GM04503 (cell line): Measurements from ENCODE around the gene ROR2.
"Not testable (repeated sequence)": the region's sequence is repeated elsewhere in the genome, so short reads cannot be mapped to it uniquely, and the experiment has no call there.

Source experiments
- DNase-seq: peaks from one replicate; pipeline ENCODE4 v3.0.0-alpha.2; 2012; ENCODE audit warnings: low read depth

ROR2 gene

DNA sequence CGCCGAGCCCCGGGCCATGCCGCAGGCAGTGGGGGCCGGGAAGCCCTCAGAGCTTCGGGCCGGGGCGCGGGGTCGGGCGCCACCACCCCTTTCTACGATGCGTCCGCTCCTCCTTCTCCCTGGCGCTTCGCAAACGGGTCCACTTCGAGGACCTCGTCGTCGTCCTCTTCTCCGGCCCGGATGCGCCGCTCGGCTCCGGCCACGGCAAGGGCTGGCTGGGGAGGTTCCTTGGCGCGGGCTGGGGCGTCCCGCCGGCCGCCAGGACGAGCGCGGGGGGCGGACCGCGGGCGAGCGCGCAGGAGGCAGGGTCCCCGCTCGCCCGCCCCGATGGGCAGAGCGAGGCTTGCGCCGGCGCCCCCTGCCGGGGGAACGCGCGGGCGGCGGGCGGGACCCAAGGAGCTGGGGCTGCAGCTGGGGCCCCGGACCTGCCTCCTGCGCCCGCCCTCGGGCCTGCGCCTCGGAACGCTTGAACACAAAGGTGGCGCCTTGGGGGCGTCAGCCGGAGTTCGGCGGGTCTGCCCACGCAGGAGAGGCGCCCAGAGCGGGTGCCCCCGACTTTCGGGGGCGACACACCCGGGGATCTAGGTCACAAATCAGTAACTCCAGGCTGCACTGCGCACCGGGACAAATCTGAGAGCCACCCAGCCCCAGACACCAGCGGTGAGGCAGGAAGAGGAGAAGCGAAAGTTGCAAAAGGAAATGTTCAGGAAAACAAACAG, at the start of gene ROR2:
Gene ROR2 (minus strand): TSS at position 283 of the 719 bp plus-strand sequence.
- no peak for DNase-seq

DNA sequence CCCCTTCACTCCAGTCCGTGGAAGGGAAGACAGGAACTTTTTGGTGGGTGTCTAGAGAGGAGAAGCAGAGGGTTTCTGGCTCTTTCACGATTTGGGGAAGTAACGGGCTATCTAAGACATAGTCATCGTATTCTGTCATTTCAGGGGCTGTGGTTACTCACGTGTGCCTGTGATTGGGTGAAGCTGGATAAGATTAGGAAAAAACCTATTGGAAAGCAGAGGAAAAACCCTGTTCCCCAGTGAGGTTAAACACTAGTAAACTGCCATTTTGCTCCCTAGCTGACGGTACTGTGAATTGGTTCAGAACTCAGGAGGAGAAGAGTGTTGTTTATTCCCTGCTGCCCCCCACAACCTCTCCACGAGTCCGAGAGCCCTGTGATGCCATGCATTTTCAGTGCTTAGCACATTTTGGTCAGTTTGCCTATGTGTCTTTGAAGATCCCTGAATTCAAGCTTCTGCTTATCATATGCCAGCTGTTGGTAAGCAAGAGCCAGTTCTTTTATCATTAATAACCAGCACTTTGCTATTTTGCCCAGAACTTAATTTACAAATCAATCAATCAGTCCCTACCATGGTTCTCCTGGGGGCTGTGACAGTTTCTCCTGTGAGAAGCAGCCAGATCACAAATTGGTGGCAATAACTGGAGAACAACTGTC, 45.1 kb upstream of the ROR2 start:
- DNase-seq = no peak

DNA sequence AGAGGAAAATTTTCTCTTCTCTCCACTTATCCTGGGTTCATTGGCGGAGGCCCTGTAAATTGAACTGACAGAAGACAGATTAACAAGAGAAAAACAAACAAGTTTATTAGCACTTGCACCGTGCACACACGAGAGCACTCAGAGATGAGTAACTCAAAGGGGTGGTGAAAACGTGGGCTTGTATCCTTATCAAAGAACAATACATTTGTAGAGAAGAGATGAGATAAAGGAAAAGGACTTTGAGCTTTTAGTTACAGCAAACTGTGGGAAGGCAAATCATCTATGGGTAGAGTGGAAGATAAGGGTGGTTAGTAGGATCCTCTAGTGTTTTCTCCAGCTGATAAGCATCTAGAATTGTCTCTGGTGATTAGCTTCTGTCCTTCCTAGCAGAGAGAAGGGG, 44.4 kb upstream of the ROR2 start:
- DNase-seq = no peak

DNA sequence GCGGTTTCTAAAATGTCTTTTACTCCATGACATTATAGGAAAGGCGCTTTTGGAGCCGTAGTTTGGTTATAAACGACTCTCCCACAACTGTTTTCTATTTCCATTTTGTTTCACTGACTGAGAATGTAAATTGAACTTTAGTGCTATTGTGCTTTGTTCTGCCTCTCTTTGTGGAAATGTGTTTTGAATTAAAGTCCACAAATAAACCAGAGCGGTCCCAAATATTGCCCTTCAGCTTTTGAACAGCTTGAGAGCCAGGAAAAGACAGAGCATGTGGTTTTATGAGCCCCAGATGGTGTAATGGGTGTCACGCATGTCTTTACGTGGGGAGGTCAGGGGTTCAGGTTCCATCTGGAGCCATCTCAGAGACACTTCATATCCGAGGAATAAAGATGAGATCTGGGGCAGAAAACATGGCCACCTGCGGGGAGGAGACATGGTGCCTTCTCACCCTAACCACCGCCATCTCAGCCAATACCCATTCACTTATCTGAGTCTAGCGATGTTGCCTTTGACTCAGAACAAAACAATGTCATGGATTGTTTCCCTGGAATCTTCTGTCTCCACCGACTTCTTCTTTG, 42.5 kb upstream of the ROR2 start:
- peak; percentile 81 for DNase-seq

DNA sequence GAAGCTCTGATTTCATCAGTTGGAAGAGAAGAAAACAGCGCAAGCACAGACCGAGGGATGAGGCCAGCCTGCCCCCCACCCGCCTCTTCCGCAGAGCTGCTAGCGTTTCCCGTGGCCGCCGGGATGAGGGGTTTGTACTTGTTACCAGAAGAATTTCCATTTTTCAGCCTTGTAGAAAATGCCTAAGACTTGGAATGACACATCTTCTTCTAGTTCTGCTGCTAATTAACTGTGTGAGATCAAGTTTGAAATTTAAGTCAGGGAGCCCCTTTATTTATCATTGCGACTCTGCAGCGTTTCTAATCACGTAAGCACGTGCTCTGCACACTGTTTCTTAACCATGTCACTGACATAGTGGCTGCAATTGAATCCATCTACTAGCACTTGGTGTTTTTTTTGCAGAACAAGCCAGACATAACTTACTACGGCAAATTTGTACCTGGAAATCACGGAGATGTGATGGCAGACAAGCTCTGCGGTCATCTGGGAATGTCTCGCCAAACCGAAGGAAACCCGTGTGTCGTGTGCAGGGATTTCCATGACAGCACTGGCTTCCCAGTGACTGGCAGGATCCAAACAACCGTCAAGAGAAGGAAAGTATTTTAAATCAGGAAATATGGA, 41.8 kb upstream of the ROR2 start:
- no peak for DNase-seq

DNA sequence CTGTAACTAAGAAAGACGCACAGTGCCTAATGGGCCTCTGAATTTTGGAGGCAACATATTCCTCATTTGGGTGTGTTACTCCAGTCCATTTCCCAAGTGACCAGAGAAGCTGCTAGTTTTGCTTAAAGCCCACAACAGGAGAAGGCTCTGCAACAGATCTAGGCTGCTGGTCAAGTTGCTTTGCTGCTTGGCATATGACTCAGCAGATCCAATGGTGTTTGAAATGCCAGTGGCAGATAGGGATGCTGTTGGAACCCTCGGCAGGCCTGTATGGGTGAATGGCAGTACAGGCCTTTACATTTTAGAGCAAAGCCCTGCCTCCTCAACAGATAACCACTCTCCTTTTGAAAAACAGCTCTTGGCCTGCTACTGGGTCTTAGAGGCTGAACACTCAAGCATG, 36.2 kb upstream of the ROR2 start:
- no peak for DNase-seq

DNA sequence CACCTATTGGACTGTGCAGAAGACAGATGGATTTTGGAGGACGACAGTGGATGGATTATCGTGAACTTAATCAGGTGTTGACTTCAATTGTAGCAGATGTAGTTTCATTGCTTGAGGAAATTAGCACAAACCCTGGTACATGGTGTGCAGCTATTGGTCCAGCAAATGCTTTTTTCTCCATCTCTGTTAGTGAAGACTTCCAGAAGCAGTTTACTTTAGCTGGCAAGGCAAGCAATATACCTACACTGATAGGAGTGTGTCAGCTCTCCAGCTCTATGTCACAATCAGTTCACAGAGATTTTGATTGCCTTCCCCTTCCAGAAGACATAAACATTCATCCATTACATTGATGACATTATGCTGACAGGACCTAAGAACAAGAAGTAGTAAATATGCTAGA, 35.7 kb upstream of the ROR2 start:
- DNase-seq = no peak

DNA sequence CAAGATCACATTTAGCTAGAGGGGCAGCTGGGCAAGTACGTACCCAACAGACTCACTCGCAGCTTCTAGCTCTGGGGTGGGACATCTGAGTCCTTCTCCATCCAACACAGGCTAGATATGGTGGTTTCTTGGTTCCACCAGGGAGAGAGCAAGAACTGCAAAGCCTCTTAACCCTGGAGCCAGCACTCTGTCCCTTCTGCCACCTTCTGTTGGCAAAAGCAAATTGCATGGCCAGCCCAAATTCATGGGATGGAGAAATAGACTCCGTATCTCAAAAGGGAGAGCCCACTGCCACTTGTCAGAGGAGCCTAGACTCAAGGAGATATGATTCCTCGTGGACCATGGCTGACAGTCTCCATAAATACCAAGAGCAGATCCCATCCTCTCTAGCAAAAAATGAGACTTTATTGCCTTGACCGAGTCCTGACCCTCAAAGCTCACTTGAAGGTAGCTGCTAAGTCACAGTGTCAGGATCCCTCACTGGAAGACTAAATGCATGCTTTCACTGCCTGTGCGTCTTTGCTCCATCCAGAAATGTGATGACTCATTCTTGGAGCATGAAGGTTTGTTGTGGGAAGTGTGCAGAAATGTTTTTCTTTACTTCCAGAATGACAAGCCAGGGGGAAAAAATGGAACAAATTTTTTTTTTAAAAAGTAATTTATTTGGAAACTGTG, 28.8 kb upstream of the ROR2 start:
- peak; percentile 89 for DNase-seq

DNA sequence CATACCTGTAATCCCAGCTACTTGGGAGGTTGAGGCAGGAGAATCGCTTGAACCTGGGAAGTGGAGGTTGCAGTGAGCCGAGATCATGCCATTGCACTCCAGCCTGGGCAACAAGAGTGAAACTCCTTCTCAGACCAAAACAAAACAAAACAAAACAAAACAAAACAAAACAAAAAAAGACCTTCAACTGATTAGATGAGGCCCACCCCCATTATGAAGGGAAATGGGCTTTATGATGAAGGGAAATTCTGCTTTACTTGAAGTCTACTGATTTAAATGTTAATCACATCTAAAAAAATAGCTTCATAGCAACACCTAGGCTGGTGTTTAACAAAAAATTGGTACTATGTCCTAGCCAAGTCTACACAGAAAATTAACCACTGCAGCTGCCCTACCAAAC, 25.2 kb upstream of the ROR2 start:
- DNase-seq = not testable (repeated sequence)

DNA sequence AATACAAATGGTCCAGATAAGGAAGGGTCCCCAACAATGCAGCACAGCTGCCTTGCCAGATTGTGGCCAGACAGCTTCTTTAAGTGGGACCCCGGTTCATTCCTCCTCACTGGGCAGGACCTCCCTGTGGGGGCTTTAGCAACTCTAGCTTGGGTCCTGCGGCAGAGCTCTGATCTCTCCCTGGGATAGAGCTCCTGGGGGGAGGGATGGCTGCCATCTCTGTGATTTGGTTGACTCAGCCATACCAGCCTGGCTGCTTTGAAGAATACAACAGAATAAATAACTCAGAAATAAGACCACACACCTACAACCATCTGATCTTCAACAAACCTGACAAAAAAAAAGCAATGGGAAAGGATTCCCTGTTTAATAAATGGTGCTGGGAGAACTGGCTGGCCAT, 22.7 kb upstream of the ROR2 start:
- no peak for DNase-seq

DNA sequence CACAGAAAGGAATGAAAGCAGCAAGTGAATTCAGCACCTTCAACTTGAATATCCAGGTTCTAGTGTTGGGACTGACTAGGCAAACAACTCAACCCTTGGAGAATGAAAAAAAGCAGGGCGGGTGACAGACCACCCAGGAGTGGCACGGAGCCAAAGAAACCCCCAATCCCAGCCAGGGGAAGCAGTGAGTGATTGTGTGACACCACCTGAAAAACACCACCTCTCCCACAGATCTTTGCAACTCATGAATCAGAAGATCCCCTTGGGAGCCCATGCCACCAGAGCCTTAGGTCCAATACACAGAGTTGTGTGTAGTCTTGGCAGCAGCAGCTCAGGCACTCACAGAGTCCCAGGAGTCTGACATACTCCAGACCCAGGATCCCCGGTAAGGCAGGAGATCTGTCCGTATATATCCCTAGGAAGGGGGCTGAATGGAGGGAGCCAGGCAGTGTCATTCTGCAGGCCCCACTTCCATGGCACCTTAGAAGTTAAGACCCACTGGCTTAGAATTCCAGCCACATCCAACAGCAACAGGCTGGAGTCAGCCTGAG, 22.1 kb upstream of the ROR2 start:
- no peak for DNase-seq

DNA sequence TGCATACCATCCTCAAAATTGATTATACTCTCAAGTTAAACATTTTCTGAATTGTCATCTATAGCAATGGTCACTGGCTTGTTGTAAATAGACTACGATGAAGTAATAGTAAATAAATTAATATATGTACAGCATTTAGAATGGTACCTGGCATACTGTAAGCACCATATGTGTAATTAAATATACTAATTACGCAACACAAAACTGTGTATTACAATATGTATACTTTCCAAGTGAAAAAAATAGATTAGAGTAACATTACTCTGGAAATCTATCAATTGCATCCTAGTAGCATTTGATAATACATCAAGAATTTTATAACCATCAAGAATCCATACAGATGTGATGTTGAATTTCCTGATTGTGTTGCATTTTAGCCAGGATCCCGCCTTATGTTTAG, 17.2 kb upstream of the ROR2 start:
- DNase-seq = no peak

DNA sequence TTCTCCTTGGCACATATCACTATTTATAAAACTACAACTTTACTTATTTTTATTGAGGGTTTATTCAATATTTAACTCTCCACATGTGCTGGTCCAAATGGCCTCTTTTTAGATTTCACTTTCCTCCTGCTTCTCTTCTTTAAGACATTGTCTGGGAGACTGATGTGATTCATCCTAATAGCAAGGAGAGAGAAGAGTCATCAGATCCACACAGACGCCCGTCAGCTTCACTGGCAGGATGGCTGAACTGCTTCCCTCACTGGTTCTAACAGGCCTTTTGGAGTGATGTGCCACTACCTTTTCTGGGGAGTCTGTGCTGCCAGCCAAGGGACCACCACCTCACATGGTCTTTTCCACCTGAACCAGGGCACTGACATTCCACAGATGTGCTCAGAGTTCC, 16.5 kb upstream of the ROR2 start:
- DNase-seq = no peak

DNA sequence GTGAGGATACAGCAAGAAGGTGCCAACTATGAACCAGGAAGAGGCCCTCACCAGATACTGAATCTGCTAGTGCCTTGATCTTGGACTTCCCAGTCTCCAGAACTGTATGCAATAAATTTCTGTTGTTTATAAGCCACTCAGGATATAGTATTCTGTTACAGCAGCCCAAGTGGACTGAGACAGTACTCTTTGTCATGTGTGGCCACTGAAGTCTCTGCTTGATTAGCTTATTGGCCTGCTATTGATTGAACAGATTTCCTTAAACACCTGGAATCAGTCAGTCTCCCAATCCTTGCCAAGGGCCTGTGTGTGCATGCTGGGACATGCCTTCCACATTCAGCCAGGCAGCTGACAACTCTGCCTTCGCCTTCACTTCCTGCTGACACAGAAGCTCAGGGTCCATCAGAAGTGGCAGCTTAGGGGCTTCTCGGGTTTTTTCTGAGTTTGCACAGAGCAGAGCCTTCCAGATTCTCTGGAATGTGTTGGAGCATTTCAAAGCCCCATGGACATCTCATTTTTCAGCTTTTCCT, 13.7 kb upstream of the ROR2 start:
- no peak for DNase-seq

DNA sequence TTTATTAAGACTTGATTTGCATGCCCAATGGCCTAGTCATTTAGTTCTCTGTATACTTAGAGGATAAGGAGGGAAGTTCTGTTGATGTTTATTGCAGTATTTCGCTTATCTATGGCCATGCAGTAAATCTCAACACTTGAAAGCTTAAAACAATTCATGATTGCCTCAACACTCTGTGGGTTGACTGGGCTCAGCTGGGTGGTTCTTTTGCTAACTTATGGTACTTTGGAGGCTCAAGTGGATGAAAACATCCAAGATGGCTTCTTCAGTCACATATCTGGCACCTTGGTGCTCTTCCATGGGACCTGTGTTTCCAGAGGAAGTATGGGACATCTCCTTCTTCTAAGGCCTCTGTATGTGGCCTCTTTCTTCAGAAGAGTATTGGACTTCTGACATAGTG, 10.3 kb upstream of the ROR2 start:
- no peak for DNase-seq

DNA sequence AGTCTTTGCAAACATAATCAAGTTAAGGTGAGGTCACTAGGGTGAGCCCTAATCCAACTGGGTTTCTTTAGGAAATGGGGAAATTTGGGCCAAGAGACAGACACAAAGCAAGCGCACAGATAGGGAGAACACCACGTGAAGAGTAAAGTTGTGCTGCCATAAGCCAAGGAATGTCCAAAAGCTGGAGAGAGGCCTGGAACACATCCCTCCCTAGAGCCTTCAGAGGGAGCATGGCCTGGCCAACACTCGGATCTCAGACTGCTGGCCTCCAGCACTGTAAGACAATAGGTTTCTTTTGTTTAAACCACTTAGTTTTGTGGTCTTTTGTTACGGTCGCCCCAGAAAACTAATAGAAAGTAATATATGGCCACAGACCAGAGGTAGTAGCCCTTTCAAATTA, 8.1 kb upstream of the ROR2 start:
- DNase-seq = no peak

DNA sequence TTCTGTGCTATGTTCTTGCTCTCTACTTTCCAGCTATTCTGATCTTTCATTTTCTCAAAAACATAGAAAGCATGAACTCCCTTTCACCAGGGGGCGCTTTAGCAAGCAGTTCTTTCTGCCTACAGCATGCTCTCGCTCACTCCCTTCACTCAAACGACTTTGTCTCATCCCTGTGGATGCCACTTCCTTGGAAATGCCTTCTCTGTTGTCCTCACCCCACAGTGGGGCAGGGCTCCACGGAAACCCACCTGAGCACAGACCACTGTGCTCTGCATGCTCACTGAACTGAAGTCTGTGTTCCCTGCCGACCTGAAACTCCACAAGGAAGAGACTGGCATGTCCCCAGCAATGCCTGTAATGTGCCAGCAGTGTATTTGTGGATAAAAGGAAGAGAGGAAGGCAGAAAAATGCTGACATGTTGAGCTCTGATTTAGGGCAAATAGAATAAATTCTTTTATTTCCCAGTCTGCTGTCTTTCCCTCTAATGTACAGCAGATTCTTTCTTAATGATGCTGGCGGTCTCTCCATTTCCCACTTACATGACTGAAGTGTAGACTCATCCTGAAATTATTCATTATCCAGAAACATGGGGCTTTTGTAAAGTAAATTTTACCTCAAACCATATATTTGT, 4.9 kb upstream of the ROR2 start:
- peak; percentile 54 for DNase-seq

DNA sequence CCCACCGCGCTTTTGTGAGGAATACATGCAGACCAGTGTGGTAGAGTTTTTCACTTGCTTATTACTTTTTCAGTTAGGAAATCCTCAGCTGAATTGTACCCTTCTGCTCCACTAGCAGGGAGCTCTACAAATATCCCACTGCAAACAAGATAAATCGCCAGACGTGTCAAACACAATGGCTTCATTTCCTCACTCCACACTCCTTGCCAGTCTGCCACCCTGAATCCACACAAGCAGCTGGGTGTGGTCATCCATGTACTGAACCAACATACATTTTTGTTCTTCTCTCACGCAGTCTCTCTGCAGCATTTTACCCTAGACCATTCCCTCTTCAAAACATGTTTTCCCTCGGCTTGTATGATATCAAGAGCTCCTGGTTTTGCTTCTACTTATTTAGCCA, 3.7 kb upstream of the ROR2 start:
- DNase-seq = no peak

DNA sequence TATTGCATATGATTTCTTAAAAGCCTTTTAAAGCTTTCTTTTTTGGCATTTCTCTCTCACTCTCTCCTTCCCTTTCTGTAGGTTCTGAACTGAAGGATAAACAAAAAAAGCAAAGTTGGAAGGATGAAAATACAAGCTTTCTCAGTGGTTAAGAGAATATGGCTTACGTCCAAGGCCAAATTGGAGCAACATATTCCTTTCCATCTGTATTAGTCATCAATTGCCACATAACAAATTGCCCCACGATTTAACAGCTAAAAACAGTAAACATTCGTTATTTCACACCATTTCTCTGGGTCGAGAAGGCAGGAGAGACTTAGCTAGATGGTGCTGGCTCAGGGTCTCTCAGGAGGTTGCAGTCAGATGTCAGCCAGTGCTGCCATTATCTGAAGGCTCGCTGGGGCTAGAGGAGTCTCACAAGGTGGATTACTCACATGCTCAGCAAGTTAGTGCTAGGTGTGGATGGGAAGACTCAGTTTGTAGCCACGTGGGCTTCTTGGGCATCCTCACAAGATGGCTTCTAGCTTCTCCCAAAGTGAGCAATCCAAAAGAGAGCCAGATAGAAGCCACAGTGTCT, 2.0 kb upstream of the ROR2 start:
- no peak for DNase-seq

DNA sequence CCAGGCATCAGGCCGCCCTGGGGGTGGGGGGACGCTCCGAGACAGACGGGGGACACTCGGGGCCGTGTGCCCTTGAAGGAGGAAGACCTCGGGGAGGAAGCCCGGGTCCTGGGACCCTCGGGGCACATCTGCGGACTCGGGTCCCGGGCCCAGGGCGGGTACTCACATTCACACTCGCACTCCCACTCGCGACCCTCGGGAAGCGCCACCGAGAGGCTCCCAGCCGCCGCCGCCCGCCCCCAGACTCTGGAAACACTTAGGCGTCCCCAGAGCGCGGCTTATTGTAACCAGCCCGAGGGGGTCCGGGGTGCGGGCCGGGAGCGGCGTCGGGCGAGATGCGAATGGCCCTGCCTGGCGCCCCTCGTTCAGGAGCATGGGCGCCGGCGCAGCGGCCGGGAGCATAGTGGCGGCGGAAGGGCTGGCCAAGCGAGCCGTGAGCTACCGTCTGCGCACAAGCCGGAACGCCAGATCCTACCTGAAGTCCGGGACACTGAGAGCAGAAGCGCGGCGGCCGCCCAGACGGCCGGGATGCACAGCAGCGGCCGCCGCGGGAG, 559 bp downstream of the ROR2 start:
- DNase-seq = no peak
